ENCODE results near the gene GDF11.

Gene GDF11

GRCh38 chr12:55699471-55700055 is 43.4 kb upstream of the GDF11 start:
- Histone ChIP-seq H3K4me1 (ENCODE audit: control insufficient read depth in 1 of 2, insufficient read depth in 2 of 2, low read length in 2 of 2) (no peaks in the 10 kb centered on the region), H3K27me3 (ENCODE audit: low read depth, low read length) (no peaks in the 10 kb centered on the region), H3K36me3 (ENCODE audit: control insufficient read depth in 1 of 2, insufficient read depth in 2 of 2, low read length in 2 of 2) (peaks cover 4 to 44% of the 10 kb centered on the region in 2 donors), H3K9me3 (ENCODE audit: control insufficient read depth in 1 of 2, low read length in 2 of 2) (no peaks in the 10 kb centered on the region), H3K27ac (ENCODE audit: low read length) (no peak overlapping the region), H3K4me3 (ENCODE audit: low read depth in 1 of 2, low read length in 2 of 2) (no peak overlapping the region)

- Histone ChIP-seq H3K9me3 (ENCODE audit: control insufficient read depth in 1 of 2, low read length in 2 of 2) (no peaks in the 10 kb centered on the region), H3K27ac (ENCODE audit: low read length) (no peak overlapping the region), H3K4me3 (ENCODE audit: low read depth in 1 of 2, low read length in 2 of 2) (no peak overlapping the region), H3K36me3 (ENCODE audit: control insufficient read depth in 1 of 2, insufficient read depth in 2 of 2, low read length in 2 of 2) (peaks cover 4 to 36% of the 10 kb centered on the region in 2 donors), H3K4me1 (ENCODE audit: control insufficient read depth in 1 of 2, insufficient read depth in 2 of 2, low read length in 2 of 2) (no peaks in the 10 kb centered on the region), H3K27me3 (ENCODE audit: low read depth, low read length) (no peaks in the 10 kb centered on the region)
Measured at GRCh38 chr12:55700255-55701018, 42.5 kb upstream of the GDF11 start.

- H3K4me1 ChIP-seq (ENCODE audit: control insufficient read depth in 1 of 2, insufficient read depth in 2 of 2, low read length in 2 of 2): peaks cover 0 to 7% of the 10 kb centered on the region in 2 donors
- peaks cover 0 to 18% of the 10 kb centered on the region in 2 donors for H3K36me3 ChIP-seq (ENCODE audit: control insufficient read depth in 1 of 2, insufficient read depth in 2 of 2, low read length in 2 of 2)
- H3K9me3 ChIP-seq (ENCODE audit: control insufficient read depth in 1 of 2, low read length in 2 of 2): no peaks in the 10 kb centered on the region
- H3K27ac ChIP-seq (ENCODE audit: low read length): no peak overlapping the region
- no peaks in the 10 kb centered on the region for H3K27me3 ChIP-seq (ENCODE audit: low read depth, low read length)
- no peak overlapping the region for H3K4me3 ChIP-seq (ENCODE audit: low read depth in 1 of 2, low read length in 2 of 2)
Measured at GRCh38 chr12:55702861-55703260, 40.1 kb upstream of the GDF11 start.

- Histone ChIP-seq H3K27ac (ENCODE audit: low read length) (peak overlapping the region; percentile 91), H3K4me3 (ENCODE audit: low read depth in 1 of 2, low read length in 2 of 2) (no peak overlapping the region), H3K36me3 (ENCODE audit: control insufficient read depth in 1 of 2, insufficient read depth in 2 of 2, low read length in 2 of 2) (peaks cover 0 to 16% of the 10 kb centered on the region in 2 donors), H3K27me3 (ENCODE audit: low read depth, low read length) (no peaks in the 10 kb centered on the region), H3K4me1 (ENCODE audit: control insufficient read depth in 1 of 2, insufficient read depth in 2 of 2, low read length in 2 of 2) (peaks cover 0 to 8% of the 10 kb centered on the region in 2 donors), H3K9me3 (ENCODE audit: control insufficient read depth in 1 of 2, low read length in 2 of 2) (no peaks in the 10 kb centered on the region)
Measured at GRCh38 chr12:55703288-55703687, 39.6 kb upstream of the GDF11 start.

- peaks cover 4 to 13% of the 10 kb centered on the region in 2 donors for H3K4me1 ChIP-seq (ENCODE audit: control insufficient read depth in 1 of 2, insufficient read depth in 2 of 2, low read length in 2 of 2)
- H3K4me3 ChIP-seq (ENCODE audit: low read depth in 1 of 2, low read length in 2 of 2): peak overlapping the region; percentile 59 to 80
- no peaks in the 10 kb centered on the region for H3K9me3 ChIP-seq (ENCODE audit: control insufficient read depth in 1 of 2, low read length in 2 of 2)
- H3K27ac ChIP-seq (ENCODE audit: low read length): peak overlapping the region; percentile 91
- no peaks in the 10 kb centered on the region for H3K27me3 ChIP-seq (ENCODE audit: low read depth, low read length)
- H3K36me3 ChIP-seq (ENCODE audit: control insufficient read depth in 1 of 2, insufficient read depth in 2 of 2, low read length in 2 of 2): peaks cover 0 to 11% of the 10 kb centered on the region in 2 donors
Measured at GRCh38 chr12:55703901-55704761, 38.8 kb upstream of the GDF11 start.

- no peaks in the 10 kb centered on the region for H3K9me3 ChIP-seq (ENCODE audit: control insufficient read depth in 1 of 2, low read length in 2 of 2)
- peak overlapping the region; percentile 59 to 80 for H3K4me3 ChIP-seq (ENCODE audit: low read depth in 1 of 2, low read length in 2 of 2)
- H3K27me3 ChIP-seq (ENCODE audit: low read depth, low read length): no peaks in the 10 kb centered on the region
- peaks cover 0 to 11% of the 10 kb centered on the region in 2 donors for H3K36me3 ChIP-seq (ENCODE audit: control insufficient read depth in 1 of 2, insufficient read depth in 2 of 2, low read length in 2 of 2)
- peak overlapping the region; percentile 91 for H3K27ac ChIP-seq (ENCODE audit: low read length)
- H3K4me1 ChIP-seq (ENCODE audit: control insufficient read depth in 1 of 2, insufficient read depth in 2 of 2, low read length in 2 of 2): peaks cover 4 to 17% of the 10 kb centered on the region in 2 donors
Measured at GRCh38 chr12:55704824-55705718, 37.9 kb upstream of the GDF11 start.

GRCh38 chr12:55705782-55706402 is 37.0 kb upstream of the GDF11 start:
- H3K27ac ChIP-seq (ENCODE audit: low read length): peak overlapping the region; percentile 91
- H3K36me3 ChIP-seq (ENCODE audit: control insufficient read depth in 1 of 2, insufficient read depth in 2 of 2, low read length in 2 of 2): peaks cover 0 to 3% of the 10 kb centered on the region in 2 donors
- no peaks in the 10 kb centered on the region for H3K9me3 ChIP-seq (ENCODE audit: control insufficient read depth in 1 of 2, low read length in 2 of 2)
- peak overlapping the region; percentile 59 to 80 for H3K4me3 ChIP-seq (ENCODE audit: low read depth in 1 of 2, low read length in 2 of 2)
- no peaks in the 10 kb centered on the region for H3K27me3 ChIP-seq (ENCODE audit: low read depth, low read length)
- H3K4me1 ChIP-seq (ENCODE audit: control insufficient read depth in 1 of 2, insufficient read depth in 2 of 2, low read length in 2 of 2): peaks cover 4 to 17% of the 10 kb centered on the region in 2 donors

GRCh38 chr12:55706568-55707218 is 36.2 kb upstream of the GDF11 start:
- Histone ChIP-seq H3K4me3 (ENCODE audit: low read depth in 1 of 2, low read length in 2 of 2) (peak overlapping the region; percentile 59 to 80), H3K27ac (ENCODE audit: low read length) (peak overlapping the region; percentile 91), H3K4me1 (ENCODE audit: control insufficient read depth in 1 of 2, insufficient read depth in 2 of 2, low read length in 2 of 2) (peaks cover 4 to 18% of the 10 kb centered on the region in 2 donors)

GRCh38 chr12:55707219-55707671 is 35.7 kb upstream of the GDF11 start:
- no peaks in the 10 kb centered on the region for H3K9me3 ChIP-seq (ENCODE audit: control insufficient read depth in 1 of 2, low read length in 2 of 2)
- peak overlapping the region; percentile 91 for H3K27ac ChIP-seq (ENCODE audit: low read length)
- no peaks in the 10 kb centered on the region for H3K27me3 ChIP-seq (ENCODE audit: low read depth, low read length)
- no peaks in the 10 kb centered on the region for H3K36me3 ChIP-seq (ENCODE audit: control insufficient read depth in 1 of 2, insufficient read depth in 2 of 2, low read length in 2 of 2)
- H3K4me1 ChIP-seq (ENCODE audit: control insufficient read depth in 1 of 2, insufficient read depth in 2 of 2, low read length in 2 of 2): peaks cover 4 to 21% of the 10 kb centered on the region in 2 donors
- H3K4me3 ChIP-seq (ENCODE audit: low read depth in 1 of 2, low read length in 2 of 2): peak overlapping the region; percentile 59 to 80

More at GRCh38 chr12:55706568-55707218, 36.2 kb upstream of the GDF11 start:
- Histone ChIP-seq H3K36me3 (ENCODE audit: control insufficient read depth in 1 of 2, insufficient read depth in 2 of 2, low read length in 2 of 2) (no peaks in the 10 kb centered on the region), H3K27me3 (ENCODE audit: low read depth, low read length) (no peaks in the 10 kb centered on the region), H3K9me3 (ENCODE audit: control insufficient read depth in 1 of 2, low read length in 2 of 2) (no peaks in the 10 kb centered on the region)
